Stomach (tissue), 8 donors: Measurements from ENCODE around the gene TSPAN10. TPM values are rescaled to one million over a fixed set of nuclear protein-coding genes. Genes with fewer than 3 reads are reported as not detected.

Experiments
- polyA plus RNA-seq, 3 donors: library from polyadenylated mRNA; stranded (reverse); fragments of 200-250 nt; gene quantifications; one replicate each; pipeline ENCODE4 v1.2.3, GENCODE V29; 2013
- small RNA-seq, 4 donors: library from RNA; depleted of rRNA; stranded (forward); fragments of <200 nt; gene quantifications; one replicate each; pipeline ENCODE3, GENCODE V24; 2016
- total RNA-seq, 5 donors: library from RNA; depleted of rRNA; stranded (reverse); fragments of >200 nt; gene quantifications; one replicate each; pipeline versions ENCODE4 v1.1.0 to v1.2.3, GENCODE V29; 2014 to 2016
- donor health status: healthy with polysubstance abuse.
- donor health status: Bipolar disorder and iron deficiency.
- donor health status: healthy.

Gene TSPAN10
- total and polyA plus RNA-seq, 8 donors, result 1.1 to 1.5 (median 1.2) TPM; not detected in 5

Small RNA genes within 50 kb of the gene (small RNA-seq; reads per million reads assigned to genes)
- 0 to 0.20 (median 0) reads per million in 4 donors for gene MIR6786

Other genes starting within 250 kb of the TSPAN10 start
- 10 to 100 TPM in 4 of 5 donors, 1 to 10 TPM in 1; 8.6 to 56.2 (median 15.2) TPM for gene BAHCC1, start 241.7 kb upstream of the TSPAN10 start, total RNA-seq
- 1 to 10 TPM; 4.9 to 6.6 (median 5.1) TPM for gene BAHCC1, start 241.7 kb upstream of the TSPAN10 start, polyA plus RNA-seq
- 1,000 to 10,000 TPM in 4 of 5 donors, 100 to 1,000 TPM in 1; 978 to 2,952 (median 1,777) TPM for gene ACTG1, start 124.4 kb upstream of the TSPAN10 start, total RNA-seq
- 1,000 to 10,000 TPM; 1,866 to 2,457 (median 2,070) TPM for gene ACTG1, start 124.4 kb upstream of the TSPAN10 start, polyA plus RNA-seq
- gene FSCN2, start 108.8 kb upstream of the TSPAN10 start, total RNA-seq, result 10 to 100 TPM in 1 of 5 donors, 1 to 10 TPM in 3, not detected in 1; 2.8 to 21.7 (median 6.2) TPM
- 1 to 10 TPM in 2 of 3 donors, under 1 TPM in 1; 0.90 to 2.7 (median 2.1) TPM for gene FSCN2, start 108.8 kb upstream of the TSPAN10 start, polyA plus RNA-seq
- gene FAAP100, start 84.8 kb upstream of the TSPAN10 start, total RNA-seq, result 100 to 1,000 TPM in 1 of 5 donors, 10 to 100 TPM in 4; 11.9 to 130 (median 51.8) TPM
- 10 to 100 TPM; 12.2 to 17.1 (median 17.0) TPM for gene FAAP100, start 84.8 kb upstream of the TSPAN10 start, polyA plus RNA-seq
- gene NPLOC4, start 84 bp upstream of the TSPAN10 start, total RNA-seq, result 100 to 1,000 TPM in 3 of 5 donors, 10 to 100 TPM in 2; 53.3 to 284 (median 103) TPM
- gene NPLOC4, start 84 bp upstream of the TSPAN10 start, polyA plus RNA-seq, result 10 to 100 TPM; 24.0 to 25.3 (median 24.4) TPM
- gene PDE6G, start 19.3 kb downstream of the TSPAN10 start, total RNA-seq, result 1 to 10 TPM in 1 of 5 donors, not detected in 4; 2.0 TPM
- 1 to 10 TPM in 1 of 3 donors, under 1 TPM in 2; 0.85 to 2.6 (median 0.93) TPM for gene PDE6G, start 19.3 kb downstream of the TSPAN10 start, polyA plus RNA-seq
- gene OXLD1, start 29.4 kb downstream of the TSPAN10 start, total RNA-seq, result 100 to 1,000 TPM in 2 of 5 donors, 10 to 100 TPM in 1, 1 to 10 TPM in 1, not detected in 1; 9.9 to 112 (median 61.2) TPM
- 10 to 100 TPM; 59.6 to 82.2 (median 64.5) TPM for gene OXLD1, start 29.4 kb downstream of the TSPAN10 start, polyA plus RNA-seq
- 100 to 1,000 TPM in 1 of 5 donors, 10 to 100 TPM in 1, 1 to 10 TPM in 2, under 1 TPM in 1; 0.58 to 279 (median 9.4) TPM for gene CCDC137, start 29.5 kb downstream of the TSPAN10 start, total RNA-seq
- 10 to 100 TPM; 18.2 to 26.0 (median 23.3) TPM for gene CCDC137, start 29.5 kb downstream of the TSPAN10 start, polyA plus RNA-seq
- gene ARL16, start 46.6 kb downstream of the TSPAN10 start, total RNA-seq, result 100 to 1,000 TPM in 1 of 5 donors, 10 to 100 TPM in 3, 1 to 10 TPM in 1; 8.1 to 109 (median 25.7) TPM
- gene ARL16, start 46.6 kb downstream of the TSPAN10 start, polyA plus RNA-seq, result 10 to 100 TPM; 43.5 to 67.1 (median 55.6) TPM
- gene HGS, start 46.8 kb downstream of the TSPAN10 start, total RNA-seq, result 100 to 1,000 TPM in 4 of 5 donors, 10 to 100 TPM in 1; 52.0 to 275 (median 142) TPM
- gene HGS, start 46.8 kb downstream of the TSPAN10 start, polyA plus RNA-seq, result 100 to 1,000 TPM in 2 of 3 donors, 10 to 100 TPM in 1; 86.1 to 138 (median 105) TPM
- gene MRPL12, start 66.2 kb downstream of the TSPAN10 start, total RNA-seq, result 100 to 1,000 TPM in 1 of 5 donors, 10 to 100 TPM in 3, 1 to 10 TPM in 1; 3.5 to 146 (median 47.8) TPM
- 100 to 1,000 TPM in 2 of 3 donors, 10 to 100 TPM in 1; 90.6 to 178 (median 158) TPM for gene MRPL12, start 66.2 kb downstream of the TSPAN10 start, polyA plus RNA-seq
- gene SLC25A10, start 75.1 kb downstream of the TSPAN10 start, total RNA-seq, result 10 to 100 TPM in 3 of 5 donors, 1 to 10 TPM in 2; 3.5 to 55.6 (median 17.6) TPM
- 10 to 100 TPM; 33.2 to 40.7 (median 34.1) TPM for gene SLC25A10, start 75.1 kb downstream of the TSPAN10 start, polyA plus RNA-seq
- gene GCGR, start 167.0 kb downstream of the TSPAN10 start, total RNA-seq, result under 1 TPM in 1 of 5 donors, not detected in 4; 0.55 TPM
- gene GCGR, start 167.0 kb downstream of the TSPAN10 start, polyA plus RNA-seq, result under 1 TPM in 1 of 3 donors, not detected in 2; 0.38 TPM
- gene MCRIP1, start 196.1 kb downstream of the TSPAN10 start, total RNA-seq, result 100 to 1,000 TPM in 1 of 5 donors, 10 to 100 TPM in 4; 23.7 to 150 (median 51.0) TPM
- gene MCRIP1, start 196.1 kb downstream of the TSPAN10 start, polyA plus RNA-seq, result 100 to 1,000 TPM; 104 to 144 (median 114) TPM
- gene PPP1R27, start 197.9 kb downstream of the TSPAN10 start, total RNA-seq, result not detected
- gene PPP1R27, start 197.9 kb downstream of the TSPAN10 start, polyA plus RNA-seq, result 1 to 10 TPM in 1 of 3 donors, under 1 TPM in 1, not detected in 1; 0.58 to 2.0 TPM
- 1,000 to 10,000 TPM in 2 of 5 donors, 100 to 1,000 TPM in 3; 401 to 1,308 (median 815) TPM for gene P4HB, start 223.3 kb downstream of the TSPAN10 start, total RNA-seq
- gene P4HB, start 223.3 kb downstream of the TSPAN10 start, polyA plus RNA-seq, result 100 to 1,000 TPM; 426 to 709 (median 528) TPM
- gene ARHGDIA, start 234.1 kb downstream of the TSPAN10 start, total RNA-seq, result 100 to 1,000 TPM in 3 of 5 donors, 10 to 100 TPM in 2; 57.1 to 435 (median 117) TPM
- 100 to 1,000 TPM; 154 to 240 (median 212) TPM for gene ARHGDIA, start 234.1 kb downstream of the TSPAN10 start, polyA plus RNA-seq